CD4-positive, alpha-beta T cell treated with Interleukin-15 for 1 hour (primary cell): Measurements from ENCODE around the gene MEGF9.
"Not testable (repeated sequence)": the region's sequence is repeated elsewhere in the genome, so short reads cannot be mapped to it uniquely, and the experiment has no call there.

Source experiments
- DNase-seq: peaks from one replicate; pipeline ENCODE4 v3.0.0-alpha.2; 2020

MEGF9 gene

DNA sequence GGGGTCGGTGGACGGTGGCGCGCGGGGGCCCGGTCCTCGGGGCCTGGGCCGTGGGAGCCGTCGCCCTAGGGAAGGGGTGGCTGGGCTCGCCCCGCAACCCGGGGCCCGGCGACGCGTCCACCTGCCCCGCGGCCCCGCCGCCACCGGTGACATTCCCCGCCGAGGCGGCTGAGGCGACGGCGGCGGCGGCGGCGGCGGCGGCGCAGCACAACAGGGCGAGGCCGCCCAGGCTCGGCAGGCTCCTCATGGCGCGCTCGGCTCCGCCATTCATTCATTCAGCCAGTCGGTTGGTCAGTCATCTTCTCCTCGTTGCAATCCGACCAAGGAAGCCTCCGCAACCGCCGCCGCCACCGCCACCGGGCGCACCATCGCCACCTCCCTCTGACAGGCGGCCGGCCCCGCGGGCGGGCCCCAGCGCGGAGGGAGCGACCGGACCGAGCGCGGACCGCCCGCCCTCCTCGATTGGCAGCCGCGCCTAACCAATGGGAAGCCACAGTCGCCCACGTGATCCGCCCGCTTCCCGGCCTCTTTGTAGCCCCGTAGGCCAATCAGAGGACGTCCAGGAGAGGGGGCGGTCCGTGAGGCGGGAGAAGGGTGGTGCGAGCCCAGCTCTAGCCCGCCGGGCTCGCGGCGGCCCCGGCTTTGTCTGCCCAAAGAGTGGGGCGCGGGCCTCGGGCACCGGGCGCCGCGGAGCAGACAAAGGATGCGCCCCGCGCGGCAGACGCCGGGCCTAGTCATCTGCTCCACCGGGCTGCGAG lies at the start of gene MEGF9:
Gene MEGF9 (minus strand): TSS at position 383 of the 758 bp plus-strand sequence. CDS start 112 bp downstream, at position 271.
- peak; percentile 95 for DNase-seq

DNA sequence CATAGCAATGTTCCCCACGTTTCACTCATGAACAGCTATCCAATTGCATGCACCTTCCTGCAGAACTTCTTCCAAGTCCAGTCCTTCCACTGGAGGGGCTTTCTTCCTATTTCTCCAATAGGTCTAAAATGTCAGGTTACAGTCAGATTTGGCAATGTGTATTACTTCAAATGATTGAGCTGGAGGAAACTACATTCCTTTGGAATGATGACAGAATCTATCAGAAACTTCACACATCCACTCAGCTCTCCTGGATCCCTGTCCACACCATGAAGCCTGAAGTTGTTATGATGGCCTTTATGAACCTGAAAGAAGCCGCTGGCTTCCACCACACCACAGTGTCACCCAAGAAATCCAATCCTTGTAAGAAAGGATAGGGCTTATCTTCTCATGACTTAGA lies 46.7 kb upstream of the MEGF9 start:
- DNase-seq: no peak

DNA sequence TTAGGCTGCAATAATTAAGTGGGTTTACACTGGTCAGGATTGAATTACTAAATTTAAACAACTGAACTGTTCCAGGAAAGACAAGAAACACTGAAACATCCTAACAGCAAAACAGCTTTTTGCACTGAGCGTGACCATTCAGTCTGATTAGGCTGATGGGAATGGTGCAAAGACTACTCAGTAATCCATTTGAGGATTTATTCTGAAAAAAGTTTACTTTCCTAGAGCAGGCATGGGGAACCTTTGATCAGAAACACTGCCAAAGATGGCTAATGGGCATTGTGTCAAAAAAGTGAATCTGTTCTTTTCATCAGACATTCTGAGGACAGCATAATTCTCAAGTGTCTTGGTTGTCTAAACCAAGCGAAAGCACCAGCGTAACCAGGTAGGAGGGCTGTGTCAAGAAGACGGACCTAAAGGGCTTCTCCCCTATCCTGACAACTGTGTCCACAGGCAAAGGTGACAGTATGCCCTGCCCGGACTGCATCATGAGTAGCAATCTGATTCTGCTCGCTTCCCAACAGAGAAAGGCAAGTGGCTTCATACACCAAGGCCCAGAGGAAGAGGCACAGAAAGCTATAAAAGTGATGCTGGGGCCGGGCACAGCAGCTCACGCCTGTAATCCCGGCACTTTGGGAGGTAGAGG lies 45.6 kb upstream of the MEGF9 start:
- no peak for DNase-seq

DNA sequence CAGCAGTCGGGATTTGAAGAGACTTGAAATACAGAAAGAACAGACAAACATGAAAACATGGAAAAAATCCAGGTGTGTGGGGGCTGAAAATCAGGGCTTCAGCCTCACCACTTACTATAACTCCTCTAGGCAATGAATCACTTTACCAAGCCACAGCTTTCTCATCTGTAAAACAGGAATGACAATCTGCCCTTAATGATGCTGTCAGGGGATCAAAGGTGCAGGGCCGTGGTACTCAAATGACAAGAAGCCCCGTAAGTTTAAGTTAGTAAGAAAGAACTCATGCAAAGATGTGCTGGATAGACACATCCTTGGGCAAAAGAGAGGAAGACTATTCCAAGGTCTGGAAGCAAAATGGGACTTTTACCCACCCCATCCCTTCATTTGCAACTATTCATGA lies 44.3 kb upstream of the MEGF9 start:
- DNase-seq: no peak

DNA sequence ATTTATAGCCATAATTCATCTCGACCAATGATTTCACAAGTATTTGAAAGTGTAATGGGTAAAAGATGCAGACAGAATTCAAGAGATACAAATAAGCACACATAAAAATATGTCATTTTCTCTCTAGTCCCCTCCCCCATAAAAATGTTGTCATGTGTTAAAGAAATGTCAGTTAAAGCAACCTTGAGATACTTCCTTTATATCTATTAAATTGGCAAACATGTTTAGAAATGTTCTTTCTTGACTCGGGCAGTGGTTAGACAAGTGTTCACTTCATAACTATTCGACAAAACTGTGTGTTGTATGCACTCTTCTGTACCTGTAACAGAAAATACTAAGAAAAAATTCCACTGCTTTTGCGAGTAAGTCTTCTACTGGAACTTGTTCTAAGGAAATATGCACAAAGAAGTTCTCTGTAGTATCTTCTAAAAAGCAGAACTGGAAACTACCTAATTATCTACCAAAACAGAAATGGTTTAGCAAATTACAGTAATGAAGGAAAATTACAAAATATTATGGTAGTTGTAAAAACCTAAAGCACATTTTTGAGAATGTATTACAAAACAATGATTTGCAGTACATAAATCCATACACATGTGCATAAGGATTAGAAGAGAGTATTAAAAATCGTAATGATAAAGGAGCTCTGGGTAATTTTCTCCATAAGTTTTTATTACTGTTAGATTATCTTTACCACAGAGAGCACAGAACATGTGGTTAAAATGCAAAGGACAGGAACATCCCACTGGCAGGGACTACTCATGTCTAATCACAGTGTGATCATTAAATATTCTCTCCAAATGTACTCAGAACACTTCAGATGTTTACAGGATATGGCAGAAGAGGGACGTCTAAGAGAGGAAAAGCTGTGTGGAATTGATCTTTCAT lies 43.0 kb upstream of the MEGF9 start:
- DNase-seq: no peak

DNA sequence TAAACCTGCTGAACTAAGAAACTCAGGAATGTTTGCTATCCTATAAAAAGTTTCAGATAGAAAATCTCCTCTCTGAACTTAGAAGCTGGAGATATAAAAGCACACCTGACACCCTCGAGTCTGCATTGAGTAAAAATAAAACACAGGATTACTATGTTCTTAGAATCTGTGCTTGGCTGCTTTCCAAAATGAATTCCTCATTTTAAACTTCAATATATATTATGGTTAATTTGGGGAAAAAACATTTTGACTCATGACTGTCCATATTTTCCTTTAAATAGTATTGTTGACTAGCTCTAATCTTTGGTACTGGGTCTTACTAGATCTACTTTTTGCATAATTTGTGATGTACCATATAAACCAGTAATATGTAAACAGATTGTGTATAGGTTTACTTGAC lies 42.3 kb upstream of the MEGF9 start:
- no peak for DNase-seq

DNA sequence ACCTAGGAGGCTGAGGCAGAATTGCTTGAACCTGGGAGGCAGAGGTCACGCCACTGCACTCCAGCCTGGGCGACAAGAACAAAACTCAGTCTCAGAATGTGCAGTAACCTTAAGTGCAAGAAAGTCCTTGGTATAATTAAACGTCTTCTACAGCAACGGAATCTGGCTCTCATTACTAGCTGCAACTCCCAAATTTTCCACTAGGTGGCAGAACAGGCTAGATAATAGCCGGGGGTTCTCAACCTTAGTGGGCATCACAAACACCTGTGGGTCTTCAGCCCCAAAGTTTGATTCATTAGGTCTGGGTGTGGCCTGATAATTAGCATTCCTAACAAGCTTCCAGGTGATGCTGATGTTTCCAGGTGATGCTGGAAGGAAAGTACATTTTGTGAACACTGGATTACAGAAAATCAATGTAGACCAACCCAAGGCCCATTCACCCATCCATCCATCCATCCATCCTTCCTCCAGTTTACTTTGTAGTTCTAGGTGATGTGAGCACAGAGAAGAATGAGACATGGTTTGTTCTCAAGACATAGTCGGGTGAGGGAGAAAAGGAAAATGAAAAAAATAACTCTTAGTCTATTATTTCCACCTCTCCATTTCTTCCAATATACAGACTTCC lies 41.7 kb upstream of the MEGF9 start:
- peak; percentile 52 for DNase-seq

DNA sequence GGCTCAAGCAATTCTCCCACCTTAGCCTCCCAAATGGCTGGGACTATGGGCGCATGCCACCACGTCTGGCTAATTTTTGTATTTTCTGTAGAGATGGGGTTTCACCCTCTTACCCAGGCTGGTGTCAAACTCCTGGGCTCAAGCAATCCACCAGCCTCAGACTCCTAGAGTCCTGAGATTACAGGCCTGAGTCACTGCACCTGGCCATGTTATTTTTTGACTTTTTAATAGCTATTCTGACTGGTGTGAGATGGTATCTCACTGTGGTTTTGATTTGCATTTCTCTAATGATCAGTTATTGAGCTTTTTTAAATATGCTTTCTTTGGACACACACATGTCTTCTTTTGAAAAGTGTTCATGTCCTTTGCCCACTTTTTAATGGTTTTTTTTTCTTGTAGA lies 40.8 kb upstream of the MEGF9 start:
- DNase-seq: no peak

DNA sequence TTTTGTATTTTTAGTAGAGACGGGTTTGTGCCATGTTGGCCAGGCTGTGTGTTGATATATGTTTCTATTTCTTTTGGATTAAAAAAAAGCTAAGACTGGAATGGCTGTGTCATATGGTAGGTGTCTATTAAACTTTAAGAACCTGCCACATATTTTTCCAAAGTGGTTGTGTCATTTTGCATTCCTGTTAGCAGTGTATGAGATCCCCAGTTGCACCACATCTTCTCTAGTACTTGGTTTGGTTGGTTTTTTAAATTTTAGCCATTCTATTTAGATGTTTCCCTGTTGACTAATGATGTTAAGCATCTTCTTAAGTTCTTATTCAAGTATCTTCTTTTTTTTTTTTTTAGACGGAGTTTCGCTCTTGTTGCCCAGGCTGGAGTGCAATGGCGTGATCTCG lies 36.2 kb upstream of the MEGF9 start:
- no peak for DNase-seq

DNA sequence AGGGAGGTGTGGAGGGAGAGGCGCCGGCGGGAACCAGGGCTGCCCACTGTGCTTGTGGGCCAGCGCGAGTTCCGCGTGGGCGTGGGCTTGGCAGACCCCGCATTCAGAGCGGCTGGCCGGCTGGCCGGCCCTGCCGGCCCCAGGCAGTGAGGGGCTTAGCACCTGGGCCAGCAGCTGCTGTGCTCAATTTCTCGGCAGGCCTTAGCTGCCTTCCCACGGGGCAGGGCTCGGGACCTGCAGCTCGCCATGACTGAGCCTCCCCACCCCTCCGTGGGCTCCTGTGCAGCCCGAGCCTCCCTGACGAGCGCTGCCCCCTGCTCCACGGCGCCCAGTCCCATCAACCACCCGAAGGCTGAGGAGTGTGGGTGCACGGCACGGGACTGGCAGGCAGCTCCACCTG lies 32.1 kb upstream of the MEGF9 start:
- DNase-seq: not testable (repeated sequence)

DNA sequence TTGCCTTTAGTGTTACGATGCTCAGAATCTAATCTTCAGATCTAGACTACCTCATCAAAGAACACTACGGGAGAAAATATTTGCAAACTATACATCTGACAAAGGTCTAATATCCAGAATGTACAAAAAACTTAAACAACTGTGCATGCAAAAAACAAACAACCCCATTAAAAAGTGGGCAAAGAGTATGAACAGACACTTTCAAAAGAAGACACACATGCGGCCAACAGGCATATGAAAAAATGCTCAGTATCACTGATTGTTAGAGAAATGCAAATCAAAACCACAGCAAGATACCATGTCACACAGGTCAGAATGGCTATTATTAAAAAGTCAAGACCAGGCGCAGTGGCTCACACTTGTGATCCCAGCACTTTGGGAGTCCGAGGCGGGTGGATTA lies 31.0 kb upstream of the MEGF9 start:
- no peak for DNase-seq

DNA sequence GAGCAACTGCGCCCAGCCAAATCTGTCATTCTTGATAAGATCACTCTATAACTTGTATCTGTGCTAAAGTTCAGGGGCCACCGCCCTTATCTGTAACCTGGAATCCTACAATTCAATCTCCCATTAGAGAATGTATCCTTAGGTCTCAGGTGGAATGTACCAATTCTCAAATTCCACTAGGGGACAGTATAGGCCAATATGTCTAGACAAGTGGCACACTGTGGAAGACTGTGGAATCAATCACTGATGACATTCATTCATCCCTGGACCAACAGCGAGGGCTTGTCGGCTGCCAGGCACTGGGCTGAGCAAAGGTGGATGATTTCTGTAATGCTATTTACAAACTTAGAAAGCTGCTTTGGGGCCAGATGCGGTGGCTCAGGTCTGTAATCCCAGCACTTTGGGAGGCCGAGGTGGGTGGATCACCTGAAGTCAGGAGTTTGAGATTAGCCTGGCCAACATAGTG lies 28.7 kb upstream of the MEGF9 start:
- DNase-seq: no peak

DNA sequence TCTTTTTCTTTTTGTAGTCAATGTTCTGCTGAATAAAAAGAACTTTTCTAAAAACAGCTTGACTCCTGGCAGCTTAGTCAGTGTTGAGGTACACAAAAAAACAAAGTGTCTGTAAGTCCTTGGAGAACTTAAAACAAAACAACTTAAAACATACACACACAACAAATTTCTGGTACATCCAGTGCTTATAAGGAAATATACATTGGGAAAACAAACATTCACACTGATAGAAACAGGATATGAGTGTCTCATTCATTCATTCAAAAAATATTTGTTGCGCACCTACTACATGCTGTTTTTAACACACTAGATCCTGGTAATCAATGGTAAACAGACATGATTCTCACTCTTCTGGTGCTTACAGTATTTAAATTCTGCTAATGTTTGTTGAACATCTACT lies 27.4 kb upstream of the MEGF9 start:
- DNase-seq: no peak

DNA sequence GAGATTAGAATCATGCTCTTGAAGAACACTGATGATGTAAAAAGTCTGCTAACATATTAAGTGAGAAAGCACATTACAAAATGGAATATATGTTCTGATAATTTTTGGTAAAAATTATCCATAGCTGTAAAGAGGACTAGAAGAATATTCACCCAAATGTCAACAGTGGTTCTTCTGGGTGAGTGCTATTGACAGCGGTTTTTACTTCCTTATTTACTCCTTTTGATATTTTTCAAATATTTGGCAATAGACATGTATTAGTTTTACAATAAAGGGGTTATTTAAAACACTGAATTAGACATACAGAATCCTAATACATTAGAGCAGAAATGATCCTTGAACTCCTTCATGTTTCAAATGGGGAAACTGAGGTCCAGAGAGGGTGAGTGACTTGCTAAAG lies 26.9 kb upstream of the MEGF9 start:
- no peak for DNase-seq

DNA sequence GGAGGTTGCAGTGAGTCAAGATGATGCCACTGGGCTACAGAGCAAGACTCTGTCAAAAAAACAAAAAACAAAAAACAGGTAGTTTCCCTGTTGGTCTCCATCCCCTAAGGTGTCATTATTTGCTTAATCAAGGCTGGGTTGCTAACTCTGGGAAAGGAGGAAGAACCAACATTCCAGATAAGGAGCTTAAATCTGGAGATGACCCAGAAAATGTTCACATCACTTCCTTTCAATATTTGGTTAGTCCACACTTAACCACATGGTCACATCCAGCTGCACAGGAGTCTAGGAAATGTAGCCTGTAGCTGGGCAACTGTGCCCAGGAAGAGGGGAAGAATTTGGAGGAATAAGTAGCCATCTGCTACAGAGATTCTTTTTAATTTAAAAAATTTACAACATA lies 25.9 kb upstream of the MEGF9 start:
- DNase-seq: no peak

DNA sequence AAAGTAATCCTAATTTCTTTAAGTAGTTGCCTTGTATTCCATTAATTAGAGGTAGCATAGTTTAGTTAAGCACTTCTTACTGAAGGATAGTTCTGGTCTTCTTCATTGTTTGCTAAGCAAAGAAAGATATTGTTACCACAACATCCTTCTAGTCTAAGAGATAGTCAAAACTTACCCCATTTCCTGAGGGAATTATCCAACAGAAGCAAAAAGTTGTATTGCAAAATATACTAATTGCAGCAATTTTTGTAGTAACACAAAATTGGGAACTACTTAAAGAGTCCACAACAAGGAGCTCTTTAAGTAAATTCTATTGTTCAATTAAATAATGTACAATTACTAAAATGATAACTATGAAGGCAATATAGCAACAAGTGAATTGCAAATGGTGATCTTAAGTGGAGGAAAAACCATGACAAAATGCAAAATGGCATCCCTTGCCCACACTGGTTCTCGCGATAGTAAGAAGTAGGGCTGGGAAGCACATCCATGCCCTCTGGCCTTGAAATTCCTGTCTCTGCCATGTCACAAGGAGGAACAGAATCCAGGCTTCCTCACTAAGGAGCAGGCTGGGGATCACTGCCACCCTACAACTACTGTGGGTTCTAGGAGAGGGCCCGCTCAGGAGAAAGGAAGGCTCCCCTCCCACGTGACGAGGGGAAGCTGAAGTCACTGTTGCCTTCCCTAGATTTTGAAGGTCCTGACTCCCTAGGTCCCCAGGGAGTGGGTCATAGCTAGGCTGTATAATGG lies 23.3 kb upstream of the MEGF9 start:
- no peak for DNase-seq

DNA sequence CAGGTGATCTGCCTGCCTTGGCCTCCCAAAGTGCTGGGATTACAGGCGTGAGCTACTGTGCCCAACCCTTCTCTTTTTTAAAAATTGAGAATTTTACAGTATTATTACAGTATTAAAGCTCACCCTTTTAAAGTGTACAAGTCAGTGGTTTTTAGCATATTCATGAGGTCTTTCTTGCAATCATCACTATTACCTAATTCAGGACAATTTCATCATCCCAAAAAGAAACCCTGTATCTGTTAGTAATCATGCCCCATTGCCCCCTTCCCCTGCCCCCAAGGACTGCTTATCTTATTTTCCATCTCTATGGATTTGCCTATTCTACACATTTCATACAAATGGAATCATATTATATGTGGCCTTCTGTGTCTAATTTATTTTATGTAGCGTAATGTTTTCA lies 22.6 kb upstream of the MEGF9 start:
- no peak for DNase-seq

DNA sequence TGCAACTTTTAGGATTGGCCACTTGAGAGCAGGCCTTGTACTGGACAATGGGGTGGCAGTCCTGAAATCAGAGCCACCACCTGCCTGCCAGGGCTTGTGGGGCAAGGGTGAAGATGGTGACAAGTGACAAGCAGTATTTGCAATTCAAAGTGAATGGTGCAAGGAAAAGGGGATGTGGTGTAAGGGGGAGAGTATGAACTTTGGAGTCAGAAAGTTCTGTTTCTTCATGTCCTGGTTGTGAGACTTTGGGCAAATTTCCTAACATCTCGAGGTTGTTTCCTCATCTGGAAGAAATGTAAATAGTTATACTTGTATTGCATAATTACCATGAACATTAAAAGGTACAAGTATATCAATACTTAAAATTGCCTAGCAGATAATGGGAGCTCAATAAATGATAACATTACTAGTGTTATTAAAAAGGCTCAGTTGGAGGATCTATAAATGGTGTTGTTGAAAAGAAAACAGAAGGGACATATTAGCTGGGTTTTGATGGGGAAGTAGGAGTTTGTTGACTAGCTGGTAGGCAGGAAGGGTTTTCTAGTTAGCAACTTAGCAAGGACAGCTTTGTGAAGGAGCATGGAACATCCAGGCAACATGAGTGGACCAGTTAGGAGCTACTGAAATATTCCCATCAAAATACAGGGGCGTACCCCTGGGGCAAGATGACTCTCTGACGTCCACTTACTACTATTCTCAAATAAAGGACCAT lies 21.3 kb upstream of the MEGF9 start:
- DNase-seq: peak; percentile 35

DNA sequence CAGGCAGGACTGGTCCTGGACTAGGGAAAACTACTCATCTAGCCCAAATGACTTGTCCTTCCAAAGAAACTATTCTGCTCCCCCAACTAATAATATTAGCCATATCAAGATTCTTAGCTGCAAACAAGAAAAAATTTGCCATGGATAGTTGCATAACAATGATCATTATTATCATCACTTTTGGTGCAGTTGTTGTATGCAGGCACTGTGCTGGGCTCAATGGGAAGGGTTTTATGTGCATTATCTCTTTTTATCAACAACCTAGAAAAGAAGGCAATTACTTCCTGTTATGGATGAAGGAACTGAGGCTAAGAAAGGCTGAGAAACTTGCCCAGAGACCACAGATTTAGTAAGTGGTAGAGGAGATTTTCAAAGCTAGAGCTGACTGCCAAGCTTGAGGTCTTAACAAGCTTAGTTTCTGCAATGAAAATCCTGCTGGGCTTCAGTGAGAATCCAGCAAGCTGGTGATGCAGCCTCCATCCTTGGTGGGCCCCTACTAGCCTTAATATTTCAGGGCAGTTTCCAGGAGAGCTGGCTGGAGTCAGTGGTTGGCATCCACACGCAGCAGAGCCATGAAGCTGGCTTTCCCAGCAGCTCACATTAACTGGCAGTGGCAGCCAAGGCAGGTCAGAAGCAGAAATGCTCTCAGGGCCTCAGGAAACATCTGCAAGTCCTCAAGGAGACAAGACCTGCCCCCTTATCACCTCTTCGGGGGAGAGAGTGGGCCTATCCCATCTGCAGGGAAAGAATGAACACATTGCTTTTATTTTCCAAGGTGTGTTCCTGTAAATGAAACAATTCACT lies 20.5 kb upstream of the MEGF9 start:
- no peak for DNase-seq

DNA sequence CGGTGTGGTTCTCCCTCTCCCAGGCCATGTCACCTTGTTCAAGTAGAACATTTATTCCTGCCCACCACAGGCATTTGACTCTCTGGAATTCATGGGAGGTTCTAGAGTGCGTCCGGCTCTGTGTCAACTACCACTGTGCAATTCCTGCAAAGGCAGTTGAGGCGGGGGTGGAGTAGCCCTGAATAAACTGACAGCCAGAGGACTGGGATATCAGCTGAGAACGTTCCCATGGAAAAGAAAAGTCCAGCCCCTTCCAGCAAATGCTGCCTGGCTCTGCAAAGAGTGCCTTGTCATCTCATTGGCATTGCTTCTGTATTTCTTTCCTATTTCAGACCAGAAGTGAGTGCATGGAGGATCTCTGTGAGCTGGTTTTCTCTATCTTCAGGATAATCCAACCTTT lies 18.9 kb upstream of the MEGF9 start:
- no peak for DNase-seq
